ENCODE measurements around the gene ITPRIPL1. TPM values are rescaled to one million over a fixed set of nuclear protein-coding genes. Genes with fewer than 3 reads are reported as not detected.

ITPRIPL1 gene
- total and polyA plus RNA-seq, 2 of the 8 experiments (the other 6 are each of a cell fraction or from before 2014, with no cell fraction given), result 10.6 to 16.1 TPM

DNA sequence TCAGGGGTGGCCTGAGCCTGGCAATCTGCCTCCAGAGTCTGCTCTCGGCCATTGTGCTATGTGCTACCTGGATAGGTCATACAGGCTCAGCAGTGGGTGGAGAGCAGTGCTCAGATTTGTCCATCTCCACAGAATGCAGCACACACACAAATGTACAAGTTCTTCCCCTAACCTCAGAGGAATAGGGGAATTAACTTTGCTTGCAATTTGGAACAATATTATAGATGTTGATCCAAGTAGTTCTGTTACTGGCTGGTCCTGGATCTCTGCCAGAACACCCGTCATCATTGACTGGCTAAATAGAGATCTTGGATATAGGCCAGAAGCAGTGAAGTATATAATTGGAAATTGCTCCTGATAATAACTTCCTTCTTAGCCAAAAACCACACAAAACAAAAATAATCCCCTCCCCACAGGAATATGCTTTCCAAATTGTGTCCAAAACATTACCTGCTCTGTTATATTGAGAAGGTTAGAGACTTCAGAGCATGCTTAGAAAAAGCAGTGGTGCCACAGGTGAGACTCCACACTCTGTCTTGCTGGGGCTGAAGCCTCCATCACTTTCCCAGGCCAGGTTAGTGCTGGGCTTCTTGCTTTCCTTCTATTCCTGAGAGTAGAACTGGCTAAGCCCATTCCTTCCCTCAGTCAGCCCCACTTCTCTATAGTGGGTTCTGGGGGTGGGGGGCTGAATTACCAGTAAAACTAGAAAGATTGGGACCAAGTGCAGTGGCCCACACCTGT lies 49.3 kb downstream of the ITPRIPL1 start:
- H2AFZ ChIP-seq (ENCODE audit: low read length), result no peak overlapping the region
- H3K23ac ChIP-seq (ENCODE audit: insufficient read length), result no peak overlapping the region
- peaks cover 0 to 1% of the 10 kb centered on the region in 2 experiments for H4K20me1 ChIP-seq (replicated peaks in 1 of 2; ENCODE audit: control insufficient read depth in 1 of 2, insufficient read depth in 2 of 2, low read length in 2 of 2)
- no peak overlapping the region for H3K27ac ChIP-seq (ENCODE audit: low read depth, low read length)
- H3K4me2 ChIP-seq (ENCODE audit: insufficient read depth in 1 of 2, low read depth in 2 of 2, low read length in 2 of 2), result no peak overlapping the region
- no peaks in the 10 kb centered on the region for H3K79me2 ChIP-seq (ENCODE audit: control insufficient read depth in 1 of 2, insufficient read depth in 2 of 2, low read length in 2 of 2)
- H2BK20ac ChIP-seq (ENCODE audit: low read length), result no peak overlapping the region
- H3K9ac ChIP-seq (replicated peaks in 1 of 4; ENCODE audit: extremely low read depth in 1 of 4, low read depth in 3 of 4, low read length in 3 of 4), result no peak overlapping the region
- no peak overlapping the region for H4K8ac ChIP-seq (ENCODE audit: extremely low read depth, insufficient read depth, low read length)
- no peaks in the 10 kb centered on the region for H3K27me3 ChIP-seq (replicated peaks in 1 of 4; ENCODE audit: control insufficient read depth in 3 of 4, extremely low read depth in 1 of 4, insufficient read depth in 3 of 4, low read length in 3 of 4)
- DNase-seq (ENCODE audit: low read depth in 1 of 2, low spot score in 2 of 2) (no peak), FAIRE-seq (no peak)
- CTCF ChIA-PET (ENCODE audit: partially characterized antibody), result no interaction called here
- no peak overlapping the region for H3K14ac ChIP-seq (ENCODE audit: insufficient read length)
- no peaks in the 10 kb centered on the region; the same call in 1 of the 2 replicates for H3K79me1 ChIP-seq (ENCODE audit: low read depth, low read length)
- H2BK120ac ChIP-seq (replicated peaks; ENCODE audit: low read depth, low read length), result no peak overlapping the region
- H3K18ac ChIP-seq (ENCODE audit: extremely low read depth, low read length), result no peak overlapping the region
- 87% methylated on average over 2 of the region's 2 CpGs; no CpG with 5 or more reads in 1 of the 2 experiments for WGBS, 2 experiments (ENCODE audit: extremely low coverage in 1 of 2, insufficient coverage in 1 of 2, insufficient read length in 1 of 2, insufficient replicate concordance in 2 of 2, low coverage in 1 of 2, low lambda C conversion rate in 2 of 2, missing lambda C conversion rate in 1 of 2)
- H4K5ac ChIP-seq (ENCODE audit: insufficient read length, low read depth, low read length), result no peak overlapping the region
- no peak overlapping the region for H2BK15ac ChIP-seq (ENCODE audit: low read length)
- H2BK5ac ChIP-seq (ENCODE audit: low read depth, low read length), result no peak overlapping the region
- no peak overlapping the region for H3K56ac ChIP-seq (replicated peaks; ENCODE audit: insufficient read length, low read depth, low read length)
- H2AK5ac ChIP-seq (ENCODE audit: low read depth, low read length), result no peak overlapping the region
- peaks cover 23 to 25% of the 10 kb centered on the region in 2 experiments for H3K9me3 ChIP-seq (ENCODE audit: insufficient read depth in 2 of 2, low read depth in 1 of 2, low read length in 1 of 2)
- peaks cover 8 to 31% (median 26%) of the 10 kb centered on the region in 4 experiments; a peak in 7 of 8 replicates for H3K36me3 ChIP-seq (ENCODE audit: control insufficient read depth in 2 of 4, insufficient read depth in 4 of 4, low read length in 3 of 4)
- H4K91ac ChIP-seq (replicated peaks; ENCODE audit: insufficient read length, low read length), result no peak overlapping the region
- H3K23me2 ChIP-seq (ENCODE audit: low read depth, low read length), result no peaks in the 10 kb centered on the region
- POLR2A ChIA-PET (ENCODE audit: partially characterized antibody), result no interaction called here
- H3K4ac ChIP-seq (replicated peaks; ENCODE audit: insufficient read length, low read depth, low read length), result no peak overlapping the region
- no peak overlapping the region for H3K4me3 ChIP-seq (ENCODE audit: extremely low read depth in 1 of 4, insufficient read depth in 2 of 4, low read depth in 3 of 4, low read length in 4 of 4)
- no peak overlapping the region for H2BK12ac ChIP-seq (ENCODE audit: low read depth, low read length)
- H3K4me1 ChIP-seq (replicated peaks in 1 of 4; ENCODE audit: control insufficient read depth in 3 of 4, insufficient read depth in 4 of 4, low read length in 3 of 4), result no peaks in the 10 kb centered on the region
- TF ChIP-seq TCF12 (IDR thresholded peaks at IDR 0.05; ENCODE audit: low read depth, low read length), result no peak
- TF ChIP-seq, protein P1, sequence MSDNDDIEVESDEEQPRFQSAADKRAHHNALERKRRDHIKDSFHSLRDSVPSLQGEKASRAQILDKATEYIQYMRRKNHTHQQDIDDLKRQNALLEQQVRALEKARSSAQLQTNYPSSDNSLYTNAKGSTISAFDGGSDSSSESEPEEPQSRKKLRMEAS (IDR thresholded peaks at IDR 0.05), result no peak
- TF ChIP-seq HDAC6 (IDR thresholded peaks at IDR 0.05; ENCODE audit: low read depth, low read length), result no peak
- TF ChIP-seq, protein P2, sequence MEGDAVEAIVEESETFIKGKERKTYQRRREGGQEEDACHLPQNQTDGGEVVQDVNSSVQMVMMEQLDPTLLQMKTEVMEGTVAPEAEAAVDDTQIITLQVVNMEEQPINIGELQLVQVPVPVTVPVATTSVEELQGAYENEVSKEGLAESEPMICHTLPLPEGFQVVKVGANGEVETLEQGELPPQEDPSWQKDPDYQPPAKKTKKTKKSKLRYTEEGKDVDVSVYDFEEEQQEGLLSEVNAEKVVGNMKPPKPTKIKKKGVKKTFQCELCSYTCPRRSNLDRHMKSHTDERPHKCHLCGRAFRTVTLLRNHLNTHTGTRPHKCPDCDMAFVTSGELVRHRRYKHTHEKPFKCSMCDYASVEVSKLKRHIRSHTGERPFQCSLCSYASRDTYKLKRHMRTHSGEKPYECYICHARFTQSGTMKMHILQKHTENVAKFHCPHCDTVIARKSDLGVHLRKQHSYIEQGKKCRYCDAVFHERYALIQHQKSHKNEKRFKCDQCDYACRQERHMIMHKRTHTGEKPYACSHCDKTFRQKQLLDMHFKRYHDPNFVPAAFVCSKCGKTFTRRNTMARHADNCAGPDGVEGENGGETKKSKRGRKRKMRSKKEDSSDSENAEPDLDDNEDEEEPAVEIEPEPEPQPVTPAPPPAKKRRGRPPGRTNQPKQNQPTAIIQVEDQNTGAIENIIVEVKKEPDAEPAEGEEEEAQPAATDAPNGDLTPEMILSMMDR (IDR thresholded peaks at IDR 0.05; ENCODE audit: control extremely low read depth in 1 of 3, insufficient read depth in 1 of 3, low read depth in 1 of 3, low read length in 3 of 3), result no peak
- no peak for TF ChIP-seq SP1 (IDR thresholded peaks at IDR 0.05; ENCODE audit: low read depth, low read length)
- TF ChIP-seq POLR2A (IDR thresholded peaks at IDR 0.05; ENCODE audit: control extremely low read depth in 1 of 2, low read depth in 2 of 2, low read length in 2 of 2), result no peak
- TF ChIP-seq JUN (IDR thresholded peaks at IDR 0.05; ENCODE audit: low read depth, low read length), result no peak
- no peak for TF ChIP-seq BRCA1 (IDR thresholded peaks at IDR 0.05; ENCODE audit: low read depth, low read length)
- no peak for TF ChIP-seq JUND (IDR thresholded peaks at IDR 0.05; ENCODE audit: low read length)
- TF ChIP-seq GABPA (IDR thresholded peaks at IDR 0.05; ENCODE audit: borderline replicate concordance, insufficient read depth, low read length), result no peak
- TF ChIP-seq EP300 (IDR thresholded peaks at IDR 0.05; ENCODE audit: borderline replicate concordance in 1 of 2, low read depth in 2 of 2, low read length in 2 of 2), result no peak

All from H1 (cell line).